Immature natural killer cell (primary cell): ENCODE measurements around the gene RBM17. TPM values are rescaled to one million over a fixed set of nuclear protein-coding genes. Genes with fewer than 3 reads are reported as not detected.
"Not testable (repeated sequence)": the region's sequence is repeated elsewhere in the genome, so short reads cannot be mapped to it uniquely, and the experiment has no call there.

Source experiments
- DNase-seq, 3 donors: peaks; one replicate each; pipeline ENCODE4 v3.0.0; 2022; ENCODE audit warnings: mixed read lengths in 1 of 3
- H3K27ac Mint-ChIP-seq, 6 donors: one replicate each; pipeline ENCODE4 v1.8.0; 2020; ENCODE audit warnings: mixed read lengths in 6 of 6, mild to moderate bottlenecking in 5 of 6, inconsistent platforms in 4 of 6, moderate library complexity in 3 of 6
- H3K27me3 Mint-ChIP-seq, 3 donors: one replicate each; pipeline ENCODE4 v1.8.0; 2020 to 2021; ENCODE audit warnings: low read depth in 3 of 3, mild to moderate bottlenecking in 3 of 3, mixed read lengths in 3 of 3, moderate library complexity in 3 of 3, inconsistent platforms in 1 of 3
- H3K36me3 Mint-ChIP-seq, 3 donors: one replicate each; pipeline ENCODE4 v1.8.0; 2020; ENCODE audit warnings: mixed read lengths in 3 of 3, inconsistent platforms in 2 of 3, mild to moderate bottlenecking in 2 of 3
- H3K4me1 Mint-ChIP-seq, 2 donors: one replicate each; pipeline ENCODE4 v1.8.0; 2020; ENCODE audit warnings: inconsistent platforms in 2 of 2, mild to moderate bottlenecking in 2 of 2, mixed read lengths in 2 of 2, moderate library complexity in 1 of 2
- H3K4me3 Mint-ChIP-seq, 5 donors: one replicate each; pipeline ENCODE4 v1.8.0; 2020; ENCODE audit warnings: mild to moderate bottlenecking in 5 of 5, mixed read lengths in 5 of 5, inconsistent platforms in 3 of 5, moderate library complexity in 3 of 5
- H3K9me3 Mint-ChIP-seq, 6 donors: one replicate each; pipeline ENCODE4 v1.8.0; 2020; ENCODE audit warnings: mild to moderate bottlenecking in 6 of 6, mixed read lengths in 6 of 6, inconsistent platforms in 4 of 6, moderate library complexity in 3 of 6
- polyA plus RNA-seq, 3 donors: library from polyadenylated mRNA; unstranded; fragments of 300-500 nt; fragmentation: Illumina TruSeq; gene quantifications; one replicate each; pipeline ENCODE4 v1.2.3, GENCODE V29; 2021

RBM17 gene
- polyA plus RNA-seq, 3 donors from 2014 or later, result 30.9 to 91.5 (median 55.5) TPM

- peaks cover 26 to 29% of the 10 kb centered on the region in 2 donors for H3K4me1 Mint-ChIP-seq
- H3K4me3 Mint-ChIP-seq, result peak overlapping the region in 3 of 5 donors; percentile 16 to 85 (median 30)
- H3K36me3 Mint-ChIP-seq, result no peaks in the 10 kb centered on the region
- peak overlapping the region in 1 of 6 donors; percentile 68 for H3K27ac Mint-ChIP-seq
- peaks cover 1 to 8% (median 6%) of the 10 kb centered on the region in 3 donors for H3K27me3 Mint-ChIP-seq
- no peaks in the 10 kb centered on the region for H3K9me3 Mint-ChIP-seq
- DNase-seq, result peak in 1 of 3 donors; percentile 20
These were observed 52.7 kb downstream of the RBM17 start for GRCh38 chr10:6141296-6142151.

GRCh38 chr10:6142186-6142585, 53.4 kb downstream of the RBM17 start:
- peak overlapping the region in 2 of 5 donors; percentile 40 to 85 for H3K4me3 Mint-ChIP-seq
- H3K9me3 Mint-ChIP-seq, H3K36me3 Mint-ChIP-seq, DNase-seq, H3K27ac Mint-ChIP-seq, H3K27me3 Mint-ChIP-seq: not testable (repeated sequence)
- peaks cover 29 to 35% of the 10 kb centered on the region in 2 donors for H3K4me1 Mint-ChIP-seq

- H3K27me3 Mint-ChIP-seq, result peaks cover 1 to 6% (median 6%) of the 10 kb centered on the region in 3 donors
- no peak overlapping the region for H3K27ac Mint-ChIP-seq
- H3K4me1 Mint-ChIP-seq, result peaks cover 29 to 40% of the 10 kb centered on the region in 2 donors
- no peaks in the 10 kb centered on the region for H3K36me3 Mint-ChIP-seq
- no peak for DNase-seq
- peak overlapping the region in 4 of 5 donors; percentile 13 to 90 (median 67) for H3K4me3 Mint-ChIP-seq
- H3K9me3 Mint-ChIP-seq, result no peaks in the 10 kb centered on the region
These were observed 53.8 kb downstream of the RBM17 start for GRCh38 chr10:6142644-6143043.

- Mint-ChIP-seq H3K9me3 (no peaks in the 10 kb centered on the region), H3K27me3 (peaks cover under 1 to 6% (median 6%) of the 10 kb centered on the region in 3 donors), H3K36me3 (no peaks in the 10 kb centered on the region), H3K27ac (no peak overlapping the region), H3K4me1 (peaks cover 34 to 44% of the 10 kb centered on the region in 2 donors), H3K4me3 (peak overlapping the region in 4 of 5 donors; percentile 13 to 90 (median 88))
- DNase-seq, result no peak
These were observed 54.3 kb downstream of the RBM17 start for GRCh38 chr10:6143181-6143580.

- H3K4me3 Mint-ChIP-seq, result peak overlapping the region; percentile 86 to 90 (median 88)
- no peaks in the 10 kb centered on the region for H3K36me3 Mint-ChIP-seq
- peak; percentile 89 to 90 (median 89) for DNase-seq
- peaks cover 43 to 54% of the 10 kb centered on the region in 2 donors for H3K4me1 Mint-ChIP-seq
- peaks cover 0 to 6% (median 4%) of the 10 kb centered on the region in 3 donors for H3K27me3 Mint-ChIP-seq
- H3K27ac Mint-ChIP-seq, result peak overlapping the region; percentile 64 to 92 (median 84)
- H3K9me3 Mint-ChIP-seq, result no peaks in the 10 kb centered on the region
These were observed 55.8 kb downstream of the RBM17 start for GRCh38 chr10:6144406-6145165.

- no peak for DNase-seq
- Mint-ChIP-seq H3K4me1 (peaks cover 45 to 62% of the 10 kb centered on the region in 2 donors), H3K36me3 (no peaks in the 10 kb centered on the region)
These were observed 56.5 kb downstream of the RBM17 start for GRCh38 chr10:6145166-6145987.

GRCh38 chr10:6146013-6146785, 57.4 kb downstream of the RBM17 start:
- Mint-ChIP-seq H3K9me3 (no peaks in the 10 kb centered on the region), H3K36me3 (no peaks in the 10 kb centered on the region), H3K27ac (peak overlapping the region; percentile 43 to 64 (median 54)), H3K4me1 (peaks cover 45 to 62% of the 10 kb centered on the region in 2 donors), H3K27me3 (peaks cover 0 to 11% (median 2%) of the 10 kb centered on the region in 3 donors), H3K4me3 (peak overlapping the region; percentile 60 to 78 (median 74))
- no peak for DNase-seq

More at GRCh38 chr10:6145166-6145987, 56.5 kb downstream of the RBM17 start:
- Mint-ChIP-seq H3K27me3 (peaks cover 0 to 11% (median 2%) of the 10 kb centered on the region in 3 donors), H3K27ac (peak overlapping the region in 3 of 6 donors; percentile 62 to 84 (median 66)), H3K4me3 (peak overlapping the region; percentile 79 to 90 (median 86)), H3K9me3 (no peaks in the 10 kb centered on the region)

GRCh38 chr10:6146921-6147320, 58.1 kb downstream of the RBM17 start:
- Mint-ChIP-seq H3K4me3 (peak overlapping the region; percentile 60 to 78 (median 74)), H3K4me1 (peaks cover 52 to 62% of the 10 kb centered on the region in 2 donors), H3K27me3 (peaks cover 0 to 11% (median 2%) of the 10 kb centered on the region in 3 donors), H3K9me3 (no peaks in the 10 kb centered on the region), H3K36me3 (no peaks in the 10 kb centered on the region), H3K27ac (peak overlapping the region in 3 of 6 donors; percentile 49 to 61 (median 56))
- DNase-seq, result no peak

DNA sequence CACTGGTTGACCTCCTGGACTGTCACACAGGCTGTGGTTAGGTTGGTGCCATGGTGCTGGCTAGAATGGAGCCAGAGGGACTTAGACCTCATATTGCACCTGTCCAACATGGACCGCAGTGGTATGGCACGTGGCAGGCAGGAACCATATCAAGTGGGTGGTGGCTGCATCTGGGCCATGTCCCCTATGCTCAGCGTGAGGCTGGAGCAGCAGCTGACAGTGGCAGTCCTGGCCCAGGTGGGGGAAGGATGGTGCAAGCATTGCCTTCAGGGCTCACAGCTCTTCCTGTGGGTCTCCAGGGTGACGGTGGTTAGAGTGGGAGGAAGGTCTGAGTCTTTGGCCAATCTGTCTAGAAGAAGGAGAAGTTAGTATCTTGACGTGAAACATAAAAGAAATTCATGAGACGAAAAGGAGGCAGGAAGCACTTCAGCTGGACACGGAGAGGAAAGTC, 59.4 kb downstream of the RBM17 start:
- H3K4me3 Mint-ChIP-seq, result peak overlapping the region in 2 of 5 donors; percentile 4 to 15
- peaks cover 53 to 62% of the 10 kb centered on the region in 2 donors for H3K4me1 Mint-ChIP-seq
- no peaks in the 10 kb centered on the region for H3K36me3 Mint-ChIP-seq
- H3K27ac Mint-ChIP-seq, result peak overlapping the region in 5 of 6 donors; percentile 9 to 51 (median 29)
- DNase-seq, result no peak
- peaks cover 0 to 14% (median 2%) of the 10 kb centered on the region in 3 donors for H3K27me3 Mint-ChIP-seq
- H3K9me3 Mint-ChIP-seq, result no peaks in the 10 kb centered on the region

DNA sequence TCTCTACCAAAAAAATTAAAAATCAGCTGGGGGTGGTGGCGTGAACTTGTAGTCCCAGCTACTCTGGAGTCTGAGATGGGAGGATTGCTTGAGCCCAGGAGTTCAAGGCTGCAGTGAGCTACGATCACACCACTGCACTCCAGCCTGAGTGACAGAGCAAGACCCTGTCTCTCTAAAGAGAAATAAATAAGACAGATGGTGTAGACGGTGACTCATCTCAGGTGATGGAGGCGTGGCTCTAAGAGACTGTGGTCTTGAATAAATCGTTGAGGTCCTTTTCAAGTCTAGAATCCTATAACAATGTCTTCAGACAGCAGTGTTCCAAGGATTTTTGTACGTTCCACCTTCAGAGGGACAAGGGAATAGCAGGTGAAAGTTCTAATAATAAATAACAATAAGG, 60.1 kb downstream of the RBM17 start:
- no peaks in the 10 kb centered on the region for H3K36me3 Mint-ChIP-seq
- H3K27ac Mint-ChIP-seq, result peak overlapping the region in 3 of 6 donors; percentile 29 to 56 (median 51)
- DNase-seq, result no peak
- H3K4me1 Mint-ChIP-seq, result peaks cover 51 to 58% of the 10 kb centered on the region in 2 donors
- peaks cover 0 to 10% (median 0%) of the 10 kb centered on the region in 3 donors for H3K27me3 Mint-ChIP-seq
- H3K9me3 Mint-ChIP-seq, result no peaks in the 10 kb centered on the region
- H3K4me3 Mint-ChIP-seq, result no peak overlapping the region

- Mint-ChIP-seq H3K4me3 (peak overlapping the region; percentile 67 to 87 (median 84)), H3K36me3 (no peaks in the 10 kb centered on the region), H3K4me1 (peaks cover 41 to 48% of the 10 kb centered on the region in 2 donors), H3K27me3 (peaks cover 0 to 8% (median 0%) of the 10 kb centered on the region in 3 donors), H3K27ac (peak overlapping the region; percentile 75 to 95 (median 87)), H3K9me3 (no peaks in the 10 kb centered on the region)
- peak; percentile 55 to 72 (median 67) for DNase-seq
These were observed 62.5 kb downstream of the RBM17 start for GRCh38 chr10:6151087-6151977.
